HepG2 (cell line): ENCODE data around the gene CTNNBIP1. TPM values are rescaled to one million over a fixed set of nuclear protein-coding genes. Genes with fewer than 3 reads are reported as not detected.

Experiments used
- DBP ChIP-seq: sonication (generic); formaldehyde crosslinking; IDR thresholded peaks from 2 replicates; pipeline ENCODE4 v1.4.0; 2020; ENCODE audit warnings: missing genetic modification reagents; ENCODE audit errors: not compliant biosample characterization
- FIP1L1 ChIP-seq: fragments of 200-400 bp; formaldehyde crosslinking; IDR thresholded peaks from 2 replicates; pipeline ENCODE4 v1.6.1; 2018; ENCODE audit warnings: low read depth, mild to moderate bottlenecking, low read length, moderate library complexity, borderline replicate concordance; ENCODE audit not compliant: insufficient read depth
- FOXC1 ChIP-seq: sonication (generic); formaldehyde crosslinking; IDR thresholded peaks from 2 replicates; pipeline ENCODE4 v1.8.0; 2022; ENCODE audit warnings: mild to moderate bottlenecking, missing genetic modification reagents, borderline replicate concordance
- FOXJ3 ChIP-seq: sonication (generic); formaldehyde crosslinking; IDR thresholded peaks from 2 replicates; pipeline ENCODE4 v1.4.0; 2020; ENCODE audit warnings: missing genetic modification reagents, mild to moderate bottlenecking, borderline replicate concordance
- GABPB1 ChIP-seq: IDR thresholded peaks from 2 replicates; pipeline ENCODE4 v1.6.1; 2016; ENCODE audit warnings: mild to moderate bottlenecking, missing genetic modification reagents, moderate library complexity, missing compliant biosample characterization
- HOXA5 ChIP-seq: sonication (generic); formaldehyde crosslinking; IDR thresholded peaks from 2 replicates; pipeline ENCODE4 v1.4.0; 2020; ENCODE audit warnings: missing genetic modification reagents
- KDM4B ChIP-seq: sonication (generic); formaldehyde crosslinking; IDR thresholded peaks from 2 replicates; pipeline ENCODE4 v1.4.0; 2020; ENCODE audit warnings: missing genetic modification reagents
- MLXIP ChIP-seq: sonication (generic); formaldehyde crosslinking; IDR thresholded peaks from 2 replicates; pipeline ENCODE4 v1.9.0; 2021; ENCODE audit warnings: missing genetic modification reagents, borderline replicate concordance
- MTF2 ChIP-seq: sonication (generic); formaldehyde crosslinking; IDR thresholded peaks from 2 replicates; pipeline ENCODE4 v1.5.0; 2020; ENCODE audit warnings: missing genetic modification reagents, borderline replicate concordance
- MXD3 ChIP-seq: IDR thresholded peaks from 2 replicates; pipeline ENCODE4 v1.6.1; 2016; ENCODE audit warnings: mild to moderate bottlenecking, missing biosample characterization, missing genetic modification reagents
- MXD4 ChIP-seq: IDR thresholded peaks from 2 replicates; pipeline ENCODE4 v1.6.1; 2016; ENCODE audit warnings: mild to moderate bottlenecking, missing biosample characterization, missing genetic modification reagents
- ONECUT2 ChIP-seq: sonication (generic); formaldehyde crosslinking; IDR thresholded peaks from 2 replicates; pipeline ENCODE4 v1.4.0; 2020; ENCODE audit warnings: missing genetic modification reagents
- SCMH1 ChIP-seq: sonication (generic); formaldehyde crosslinking; IDR thresholded peaks from 2 replicates; pipeline ENCODE4 v1.9.0; 2021; ENCODE audit warnings: missing genetic modification reagents, mild to moderate bottlenecking, borderline replicate concordance
- SP2 ChIP-seq: sonication (generic); formaldehyde crosslinking; IDR thresholded peaks from 2 replicates; pipeline ENCODE4 v1.5.1; 2020; ENCODE audit warnings: mild to moderate bottlenecking, missing genetic modification reagents
- TBP ChIP-seq: sonication (generic); formaldehyde crosslinking; IDR thresholded peaks from 2 replicates; pipeline ENCODE4 v1.5.0; 2020; ENCODE audit warnings: missing genetic modification reagents
- ZNF232 ChIP-seq: sonication (generic); formaldehyde crosslinking; IDR thresholded peaks from 2 replicates; pipeline ENCODE4 v1.4.0; 2020; ENCODE audit warnings: missing genetic modification reagents, borderline replicate concordance
- ZNF256 ChIP-seq: sonication (generic); formaldehyde crosslinking; conservative IDR thresholded peaks from 2 replicates; pipeline ENCODE4 v1.4.0; 2020; ENCODE audit warnings: missing genetic modification reagents
- ZNF263 ChIP-seq: sonication (generic); formaldehyde crosslinking; IDR thresholded peaks from 2 replicates; pipeline ENCODE4 v1.4.0; 2020; ENCODE audit warnings: missing genetic modification reagents
- ZNF430 ChIP-seq: sonication (generic); formaldehyde crosslinking; IDR thresholded peaks from 2 replicates; pipeline ENCODE4 v1.9.0; 2021; ENCODE audit warnings: mild to moderate bottlenecking, missing genetic modification reagents
- ZNF441 ChIP-seq: sonication (generic); formaldehyde crosslinking; IDR thresholded peaks from 2 replicates; pipeline ENCODE4 v1.7.0; 2021; ENCODE audit warnings: missing genetic modification reagents, borderline replicate concordance
- ZSCAN22 ChIP-seq: sonication (generic); formaldehyde crosslinking; IDR thresholded peaks from 2 replicates; pipeline ENCODE4 v1.4.0; 2020; ENCODE audit warnings: mild to moderate bottlenecking, missing genetic modification reagents
- polyA plus RNA-seq, 8 experiments: library from polyadenylated mRNA; depleted of rRNA in 3 of 8; stranded (reverse) in 7 of 8; unstranded in 1 of 8; fragments of >200 nt; fragmentation: Illumina TruSeq in 4 of 8; extraction: Trizol in 4 of 8; gene quantifications; 2 replicates each; pipeline versions ENCODE4 v1.2.1 to v1.2.3, GENCODE V29; 2011 to 2016; ENCODE audit warnings: low read depth in 4 of 8, missing spikeins in 1 of 8, mixed read lengths in 1 of 8; ENCODE audit not compliant: insufficient read depth in 1 of 8
- total RNA-seq, 5 experiments: library from RNA; depleted of rRNA; stranded (reverse); fragments of >200 nt; fragmentation: Illumina TruSeq; extraction: Trizol; gene quantifications; 2 replicates each; pipeline ENCODE4 v1.2.3, GENCODE V29; 2016; ENCODE audit warnings: low read depth in 1 of 5

CTNNBIP1 gene
- total and polyA plus RNA-seq, 2 of the 13 experiments (the other 11 are each of a cell fraction or from before 2014, with no cell fraction given): 71.7 to 83.0 TPM

GRCh38 chr1:9910423-9911178 lies 532 bp upstream of the CTNNBIP1 start (continued):
- TF ChIP-seq ZSCAN22: no peak
- TF ChIP-seq ZNF256: peak; percentile 81; the same call in 1 of the 2 replicates
- no peak for TF ChIP-seq KDM4B (CRISPR knock-in tag)
- TF ChIP-seq HOXA5: peak; percentile 21; the same call in 1 of the 2 replicates
- no peak for TF ChIP-seq MXD3 (CRISPR knock-in tag)
- no peak for TF ChIP-seq MTF2
- peak; percentile 47; the same call in 1 of the 2 replicates for TF ChIP-seq ZNF430 (CRISPR knock-in tag)
- no peak for TF ChIP-seq TBP (CRISPR knock-in tag)
- no peak for TF ChIP-seq SCMH1
- TF ChIP-seq FIP1L1: no peak
- TF ChIP-seq ZNF263 (CRISPR knock-in tag): peak; percentile 68
- 0 out of 2 replicates have a peak, but pooled peaks have one; percentile 17 for TF ChIP-seq ZNF441 (CRISPR knock-in tag)
- TF ChIP-seq SP2 (CRISPR knock-in tag): peak; percentile 81
- peak; percentile 45 for TF ChIP-seq DBP (CRISPR knock-in tag)
- TF ChIP-seq ZNF232 (CRISPR knock-in tag): peak; percentile 82; the same call in 1 of the 2 replicates
- 0 out of 2 replicates have a peak, but pooled peaks have one; percentile 26 for TF ChIP-seq MXD4 (CRISPR knock-in tag)
- TF ChIP-seq MLXIP (CRISPR knock-in tag): 0 out of 2 replicates have a peak, but pooled peaks have one; percentile 38
- 0 out of 2 replicates have a peak, but pooled peaks have one; percentile 46 for TF ChIP-seq FOXC1 (CRISPR knock-in tag)
- peak; percentile 18; the same call in 1 of the 2 replicates for TF ChIP-seq FOXJ3 (CRISPR knock-in tag)
- TF ChIP-seq GABPB1 (CRISPR knock-in tag): peak; percentile 71
- TF ChIP-seq ONECUT2 (CRISPR knock-in tag): no peak
